HepG2 (cell line): ENCODE results near the gene EMC9. TPM values are rescaled to one million over a fixed set of nuclear protein-coding genes. Genes with fewer than 3 reads are reported as not detected.

Source experiments
- AGO1 ChIP-seq: fragments of 200-400 bp; formaldehyde crosslinking; IDR thresholded peaks from 2 replicates; pipeline ENCODE4 v1.6.1; 2017; ENCODE audit warnings: mild to moderate bottlenecking, low read depth, low read length, moderate library complexity; ENCODE audit not compliant: poor library complexity, severe bottlenecking
- CHD2 ChIP-seq: IDR thresholded peaks from 2 replicates; pipeline ENCODE4 v1.6.1; 2011; ENCODE audit warnings: low read depth, low read length, improper control_type of control experiment
- EHMT2 ChIP-seq: fragments of 200-600 bp; sonication (generic); IDR thresholded peaks from 2 replicates; pipeline ENCODE4 v1.7.0; 2017; ENCODE audit warnings: antibody characterized with exemption, low read depth, low read length, borderline replicate concordance
- FIP1L1 ChIP-seq: fragments of 200-400 bp; formaldehyde crosslinking; IDR thresholded peaks from 2 replicates; pipeline ENCODE4 v1.6.1; 2018; ENCODE audit warnings: low read depth, mild to moderate bottlenecking, low read length, moderate library complexity, borderline replicate concordance; ENCODE audit not compliant: insufficient read depth
- HHEX ChIP-seq: IDR thresholded peaks from 2 replicates; pipeline ENCODE4 v1.6.1; 2016; ENCODE audit warnings: control low read depth
- HNRNPK ChIP-seq: fragments of 200-400 bp; formaldehyde crosslinking; IDR thresholded peaks from 2 replicates; pipeline ENCODE4 v1.6.1; 2018; ENCODE audit warnings: low read length, low read depth, moderate library complexity, mild to moderate bottlenecking; ENCODE audit not compliant: poor library complexity, severe bottlenecking
- IKZF5 ChIP-seq: IDR thresholded peaks from 2 replicates; pipeline ENCODE4 v1.6.1; 2018; ENCODE audit warnings: missing genetic modification reagents, mild to moderate bottlenecking, missing compliant biosample characterization
- MTF2 ChIP-seq: sonication (generic); formaldehyde crosslinking; IDR thresholded peaks from 2 replicates; pipeline ENCODE4 v1.5.0; 2020; ENCODE audit warnings: missing genetic modification reagents, borderline replicate concordance
- NFE2 ChIP-seq: sonication (generic); formaldehyde crosslinking; IDR thresholded peaks from 2 replicates; pipeline ENCODE4 v1.4.0; 2020; ENCODE audit warnings: missing genetic modification reagents
- PHF5A ChIP-seq: IDR thresholded peaks from one replicate; pipeline ENCODE4 v1.6.1; 2018; ENCODE audit warnings: low read depth, missing genetic modification reagents; ENCODE audit not compliant: unreplicated experiment
- RFXAP ChIP-seq: sonication (generic); formaldehyde crosslinking; IDR thresholded peaks from 2 replicates; pipeline ENCODE4 v1.4.0; 2020; ENCODE audit warnings: missing genetic modification reagents, borderline replicate concordance
- TAF1 ChIP-seq: sonication (generic); formaldehyde crosslinking; IDR thresholded peaks from 2 replicates; pipeline ENCODE4 v1.4.0; 2020; ENCODE audit warnings: missing genetic modification reagents
- TOE1 ChIP-seq: sonication (generic); formaldehyde crosslinking; IDR thresholded peaks from 2 replicates; pipeline ENCODE4 v1.4.0; 2020; ENCODE audit warnings: mild to moderate bottlenecking, missing genetic modification reagents
- ZNF143 ChIP-seq: sonication (generic); formaldehyde crosslinking; IDR thresholded peaks from 2 replicates; pipeline ENCODE4 v1.4.0; 2020; ENCODE audit warnings: missing genetic modification reagents
- ZNF337 ChIP-seq: sonication (generic); formaldehyde crosslinking; IDR thresholded peaks from 2 replicates; pipeline ENCODE4 v1.5.1; 2020; ENCODE audit warnings: missing genetic modification reagents, low read depth, mild to moderate bottlenecking, borderline replicate concordance
- ZNF460 ChIP-seq: sonication (generic); formaldehyde crosslinking; IDR thresholded peaks from 2 replicates; pipeline ENCODE4 v1.5.1; 2020; ENCODE audit warnings: missing genetic modification reagents, mild to moderate bottlenecking, borderline replicate concordance
- ZNF512 ChIP-seq: sonication (generic); formaldehyde crosslinking; IDR thresholded peaks from 2 replicates; pipeline ENCODE4 v1.4.0; 2020; ENCODE audit warnings: mild to moderate bottlenecking, missing genetic modification reagents
- ZNF746 ChIP-seq: sonication (generic); formaldehyde crosslinking; IDR thresholded peaks from 2 replicates; pipeline ENCODE4 v1.8.0; 2022; ENCODE audit warnings: mild to moderate bottlenecking, missing genetic modification reagents
- ZNF761 ChIP-seq: sonication (generic); formaldehyde crosslinking; conservative IDR thresholded peaks from 2 replicates; pipeline ENCODE4 v1.4.0; 2020; ENCODE audit warnings: mild to moderate bottlenecking, missing genetic modification reagents
- ZNF788 ChIP-seq: sonication (generic); formaldehyde crosslinking; IDR thresholded peaks from 2 replicates; pipeline ENCODE4 v1.5.0; 2020; ENCODE audit warnings: mild to moderate bottlenecking, missing genetic modification reagents, borderline replicate concordance
- polyA plus RNA-seq, 8 experiments: library from polyadenylated mRNA; depleted of rRNA in 3 of 8; stranded (reverse) in 7 of 8; unstranded in 1 of 8; fragments of >200 nt; fragmentation: Illumina TruSeq in 4 of 8; extraction: Trizol in 4 of 8; gene quantifications; 2 replicates each; pipeline versions ENCODE4 v1.2.1 to v1.2.3, GENCODE V29; 2011 to 2016; ENCODE audit warnings: low read depth in 4 of 8, missing spikeins in 1 of 8, mixed read lengths in 1 of 8; ENCODE audit not compliant: insufficient read depth in 1 of 8
- total RNA-seq, 5 experiments: library from RNA; depleted of rRNA; stranded (reverse); fragments of >200 nt; fragmentation: Illumina TruSeq; extraction: Trizol; gene quantifications; 2 replicates each; pipeline ENCODE4 v1.2.3, GENCODE V29; 2016; ENCODE audit warnings: low read depth in 1 of 5
- TF ChIP-seq, protein P1 (sequence below): IDR thresholded peaks from 2 replicates; pipeline ENCODE4 v1.6.1; 2016; ENCODE audit warnings: low read depth, missing genetic modification reagents, missing compliant biosample characterization

Gene EMC9
- total and polyA plus RNA-seq, 2 of the 13 experiments (the other 11 are each of a cell fraction or from before 2014, with no cell fraction given): 60.5 to 78.7 TPM

DNA sequence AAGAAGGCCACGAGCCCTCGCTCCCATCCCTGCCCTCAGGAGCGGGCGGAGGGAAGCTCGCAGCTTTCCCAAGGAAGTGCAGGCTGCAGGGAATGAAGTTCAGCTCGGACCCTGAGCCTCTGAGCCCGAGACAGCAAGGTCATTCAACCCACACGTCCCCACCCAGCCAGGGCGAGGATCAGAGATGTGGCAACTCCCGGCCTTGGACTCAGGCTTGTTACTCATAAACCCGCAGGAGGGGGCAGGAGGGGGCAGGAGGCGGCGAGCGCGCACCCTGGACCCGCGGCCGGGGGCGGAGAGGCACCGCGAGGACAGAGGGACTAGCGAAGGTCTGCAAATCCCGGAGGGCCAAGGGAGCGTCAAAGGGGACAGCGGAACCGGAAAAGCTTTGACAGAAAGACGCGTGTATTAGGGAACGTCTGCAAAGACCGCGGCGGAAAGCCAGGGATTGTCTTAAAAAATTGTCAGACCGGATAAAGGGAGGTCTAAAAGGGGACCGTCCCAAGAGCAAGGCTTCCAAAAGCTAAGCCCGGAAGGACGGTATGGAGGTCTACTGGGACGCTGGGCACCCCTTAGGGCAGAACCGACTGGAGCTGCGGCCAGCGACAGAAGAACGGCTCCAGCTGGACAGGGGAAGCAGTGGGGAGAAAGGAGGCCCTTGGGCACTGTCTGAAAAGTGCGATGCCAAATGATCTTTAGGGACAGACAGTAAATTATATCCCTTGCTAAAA lies 27.4 kb downstream of the EMC9 start (continued):
- TF ChIP-seq, protein P1, sequence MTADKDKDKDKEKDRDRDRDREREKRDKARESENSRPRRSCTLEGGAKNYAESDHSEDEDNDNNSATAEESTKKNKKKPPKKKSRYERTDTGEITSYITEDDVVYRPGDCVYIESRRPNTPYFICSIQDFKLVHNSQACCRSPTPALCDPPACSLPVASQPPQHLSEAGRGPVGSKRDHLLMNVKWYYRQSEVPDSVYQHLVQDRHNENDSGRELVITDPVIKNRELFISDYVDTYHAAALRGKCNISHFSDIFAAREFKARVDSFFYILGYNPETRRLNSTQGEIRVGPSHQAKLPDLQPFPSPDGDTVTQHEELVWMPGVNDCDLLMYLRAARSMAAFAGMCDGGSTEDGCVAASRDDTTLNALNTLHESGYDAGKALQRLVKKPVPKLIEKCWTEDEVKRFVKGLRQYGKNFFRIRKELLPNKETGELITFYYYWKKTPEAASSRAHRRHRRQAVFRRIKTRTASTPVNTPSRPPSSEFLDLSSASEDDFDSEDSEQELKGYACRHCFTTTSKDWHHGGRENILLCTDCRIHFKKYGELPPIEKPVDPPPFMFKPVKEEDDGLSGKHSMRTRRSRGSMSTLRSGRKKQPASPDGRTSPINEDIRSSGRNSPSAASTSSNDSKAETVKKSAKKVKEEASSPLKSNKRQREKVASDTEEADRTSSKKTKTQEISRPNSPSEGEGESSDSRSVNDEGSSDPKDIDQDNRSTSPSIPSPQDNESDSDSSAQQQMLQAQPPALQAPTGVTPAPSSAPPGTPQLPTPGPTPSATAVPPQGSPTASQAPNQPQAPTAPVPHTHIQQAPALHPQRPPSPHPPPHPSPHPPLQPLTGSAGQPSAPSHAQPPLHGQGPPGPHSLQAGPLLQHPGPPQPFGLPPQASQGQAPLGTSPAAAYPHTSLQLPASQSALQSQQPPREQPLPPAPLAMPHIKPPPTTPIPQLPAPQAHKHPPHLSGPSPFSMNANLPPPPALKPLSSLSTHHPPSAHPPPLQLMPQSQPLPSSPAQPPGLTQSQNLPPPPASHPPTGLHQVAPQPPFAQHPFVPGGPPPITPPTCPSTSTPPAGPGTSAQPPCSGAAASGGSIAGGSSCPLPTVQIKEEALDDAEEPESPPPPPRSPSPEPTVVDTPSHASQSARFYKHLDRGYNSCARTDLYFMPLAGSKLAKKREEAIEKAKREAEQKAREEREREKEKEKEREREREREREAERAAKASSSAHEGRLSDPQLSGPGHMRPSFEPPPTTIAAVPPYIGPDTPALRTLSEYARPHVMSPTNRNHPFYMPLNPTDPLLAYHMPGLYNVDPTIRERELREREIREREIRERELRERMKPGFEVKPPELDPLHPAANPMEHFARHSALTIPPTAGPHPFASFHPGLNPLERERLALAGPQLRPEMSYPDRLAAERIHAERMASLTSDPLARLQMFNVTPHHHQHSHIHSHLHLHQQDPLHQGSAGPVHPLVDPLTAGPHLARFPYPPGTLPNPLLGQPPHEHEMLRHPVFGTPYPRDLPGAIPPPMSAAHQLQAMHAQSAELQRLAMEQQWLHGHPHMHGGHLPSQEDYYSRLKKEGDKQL (CRISPR knock-in tag): peak; percentile 93
- TF ChIP-seq TOE1 (CRISPR knock-in tag): no peak
- peak; percentile 98 for TF ChIP-seq ZNF761 (CRISPR knock-in tag)
- TF ChIP-seq HHEX (CRISPR knock-in tag): 0 out of 2 replicates have a peak, but pooled peaks have one; percentile 68
- TF ChIP-seq ZNF337 (CRISPR knock-in tag): peak; percentile 78
- peak; percentile 98; the same call in 1 of the 2 replicates for TF ChIP-seq FIP1L1
- TF ChIP-seq RFXAP (CRISPR knock-in tag): peak; percentile 95; the same call in 1 of the 2 replicates
- 0 out of 2 replicates have a peak, but pooled peaks have one; percentile 22 for TF ChIP-seq EHMT2
- TF ChIP-seq TAF1 (CRISPR knock-in tag): peak; percentile 90
- TF ChIP-seq ZNF460 (CRISPR knock-in tag): no peak
- TF ChIP-seq ZNF788 (CRISPR knock-in tag): peak; percentile 100
- TF ChIP-seq PHF5A (CRISPR knock-in tag): peak; percentile 98
- TF ChIP-seq AGO1: peak; percentile 85
- TF ChIP-seq IKZF5 (CRISPR knock-in tag): peak; percentile 99
- TF ChIP-seq CHD2: peak; percentile 84
- no peak for TF ChIP-seq NFE2 (CRISPR knock-in tag)
- TF ChIP-seq ZNF512: no peak
- TF ChIP-seq MTF2 (CRISPR knock-in tag): no peak; the same call in 1 of the 2 replicates
- no peak for TF ChIP-seq ZNF746 (CRISPR knock-in tag)
- peak; percentile 71 for TF ChIP-seq ZNF143 (CRISPR knock-in tag)
- peak; percentile 48 for TF ChIP-seq HNRNPK
